H7 (cell line): Measurements from ENCODE around the gene DRAP1. TPM values are rescaled to one million over a fixed set of nuclear protein-coding genes. Genes with fewer than 3 reads are reported as not detected.

Experiments used
- DNase-seq: peaks from one replicate; pipeline ENCODE4 v3.0.0; 2012
- H3K27me3 ChIP-seq: 2 replicates; pipeline ENCODE4 v1.6.0; 2011; ENCODE audit warnings: mild to moderate bottlenecking, low read length; ENCODE audit not compliant: control insufficient read depth, insufficient read depth
- H3K36me3 ChIP-seq: replicated peaks from 2 replicates; pipeline ENCODE4 v1.5.1; 2011; ENCODE audit warnings: low read length; ENCODE audit not compliant: control insufficient read depth, insufficient read depth
- H3K4me3 ChIP-seq: 2 replicates; pipeline ENCODE4 v1.5.1; 2011; ENCODE audit warnings: low read depth, mild to moderate bottlenecking, control low read depth, low read length, moderate library complexity; ENCODE audit not compliant: insufficient read depth
- total RNA-seq: library from RNA; depleted of rRNA; stranded (reverse); fragments of >200 nt; shearing (Covaris generic); gene quantifications from 2 replicates; pipeline ENCODE4 v1.2.3, GENCODE V29; 2014

The DRAP1 gene
- total RNA-seq, 1 experiment from 2014 or later: 97.5 TPM

DNA sequence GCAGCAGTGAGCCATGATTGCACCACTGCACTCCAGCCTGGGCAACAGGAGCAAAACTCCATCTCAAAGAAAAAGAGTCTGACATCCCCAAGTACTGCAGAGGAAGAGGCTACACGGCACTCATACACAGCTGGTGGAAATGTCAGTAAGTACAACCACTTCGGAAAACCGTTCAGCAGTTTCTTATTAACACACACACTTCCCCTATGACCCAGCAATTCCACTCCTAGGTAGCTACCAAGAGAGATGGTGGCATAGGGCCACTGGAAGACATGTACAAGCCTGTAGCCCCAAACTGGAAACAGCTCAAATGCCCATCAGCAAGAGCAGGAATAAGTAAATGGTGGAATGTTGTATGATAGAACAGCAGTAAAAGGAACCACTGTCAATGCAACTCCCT lies 3.3 kb downstream of the DRAP1 start:
- Histone ChIP-seq H3K36me3 (no peaks in the 10 kb centered on the region; the same call in none of the 2 replicates), H3K4me3 (no peak overlapping the region), H3K27me3 (no peaks in the 10 kb centered on the region)
- no peak for DNase-seq

GRCh38 chr11:65925397-65925796 lies 6.2 kb downstream of the DRAP1 start:
- no peak for DNase-seq
- Histone ChIP-seq H3K4me3 (no peak overlapping the region), H3K27me3 (no peaks in the 10 kb centered on the region), H3K36me3 (no peaks in the 10 kb centered on the region; the same call in none of the 2 replicates)

DNA sequence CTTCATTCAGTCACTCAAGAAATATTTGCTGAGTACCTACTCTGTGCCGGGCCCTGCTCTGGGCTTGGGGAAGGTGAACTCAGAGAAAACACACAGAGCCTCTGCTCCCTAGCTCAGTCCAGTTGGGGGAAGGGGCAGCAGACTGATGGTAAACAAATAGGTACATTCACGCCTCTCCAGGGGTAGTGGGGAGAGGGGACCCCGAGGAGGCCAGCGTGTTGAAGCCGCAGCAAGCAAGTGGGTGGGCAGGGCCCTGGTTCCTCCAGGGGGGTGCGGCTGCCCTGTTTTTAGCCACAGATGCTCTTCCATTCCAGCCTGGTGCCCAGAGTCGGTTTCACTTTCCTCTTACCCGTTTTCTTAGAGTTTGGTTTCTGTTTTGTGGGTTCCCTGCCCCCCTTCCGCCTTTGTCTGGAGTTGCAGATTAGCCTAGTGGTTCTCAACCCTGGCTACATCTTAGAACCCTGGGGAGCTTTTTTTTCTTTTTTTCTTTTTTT lies 8.7 kb downstream of the DRAP1 start:
- Histone ChIP-seq H3K4me3 (no peak overlapping the region), H3K27me3 (no peaks in the 10 kb centered on the region), H3K36me3 (no peaks in the 10 kb centered on the region)
- DNase-seq: peak; percentile 62

DNA sequence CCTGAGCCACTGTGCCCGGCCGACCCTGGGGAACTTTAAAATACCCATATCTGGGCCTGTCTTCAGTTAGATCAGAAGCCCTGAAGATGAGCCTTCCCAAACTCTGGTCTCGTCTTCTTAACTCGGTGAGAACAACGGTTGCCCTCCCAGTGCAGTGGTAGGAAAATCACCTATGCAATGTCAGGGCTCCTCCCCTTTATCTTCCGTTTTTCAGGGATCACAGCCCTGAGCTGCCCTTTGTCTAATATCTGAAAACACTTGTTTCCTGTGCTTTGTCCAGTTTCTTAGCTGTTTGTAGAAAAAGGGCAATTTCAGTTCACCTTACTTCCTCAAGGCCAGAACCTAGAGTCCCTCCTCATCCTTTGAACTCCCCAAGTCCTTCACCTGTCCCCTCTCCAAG lies 9.4 kb downstream of the DRAP1 start:
- no peaks in the 10 kb centered on the region for H3K27me3 ChIP-seq
- H3K4me3 ChIP-seq: no peak overlapping the region
- no peaks in the 10 kb centered on the region for H3K36me3 ChIP-seq
- DNase-seq: no peak

DNA sequence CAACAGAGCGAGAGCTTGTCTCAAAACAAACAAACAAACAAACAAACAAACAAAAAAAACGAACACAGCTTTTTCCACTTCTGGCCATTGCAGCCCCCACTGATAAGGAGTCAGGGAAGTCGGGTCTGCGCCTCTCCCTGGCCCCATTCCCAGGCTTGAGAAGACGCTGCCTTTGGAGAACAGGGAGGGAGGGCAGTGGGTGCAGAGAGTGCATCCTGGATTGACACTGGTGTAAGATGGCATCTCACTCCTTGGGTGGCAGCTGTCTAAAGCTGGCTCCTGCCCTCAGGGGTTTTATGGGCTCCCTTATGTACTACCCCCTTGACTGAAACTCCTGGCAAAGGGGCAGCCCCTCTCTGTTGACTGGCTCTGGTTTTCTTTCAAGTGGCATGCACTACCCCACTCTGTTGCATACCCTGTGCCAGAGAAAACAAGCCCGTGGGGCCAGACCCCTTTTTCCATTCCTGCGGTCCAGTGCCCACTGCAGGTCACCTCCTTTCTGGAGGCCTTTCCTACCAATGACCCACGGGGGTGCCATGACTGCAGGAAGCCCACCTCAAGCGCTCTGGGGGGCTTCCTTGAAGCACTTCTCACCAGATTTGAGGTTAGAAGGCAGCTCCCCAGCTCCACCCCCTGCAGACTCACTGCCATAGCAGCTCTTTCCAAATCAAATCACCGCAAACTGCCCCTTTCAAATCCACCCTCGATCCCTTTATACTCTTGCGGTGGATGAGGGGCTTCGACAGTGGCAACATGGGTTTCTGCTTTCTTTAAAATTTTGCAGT lies 12.7 kb downstream of the DRAP1 start:
- peak; percentile 60 for DNase-seq
- Histone ChIP-seq H3K36me3 (no peaks in the 10 kb centered on the region), H3K4me3 (no peak overlapping the region), H3K27me3 (no peaks in the 10 kb centered on the region)

GRCh38 chr11:65932558-65932919 lies 13.3 kb downstream of the DRAP1 start:
- peak; percentile 72 for DNase-seq
- H3K27me3 ChIP-seq: no peaks in the 10 kb centered on the region
- H3K4me3 ChIP-seq: no peak overlapping the region
- no peaks in the 10 kb centered on the region for H3K36me3 ChIP-seq

DNA sequence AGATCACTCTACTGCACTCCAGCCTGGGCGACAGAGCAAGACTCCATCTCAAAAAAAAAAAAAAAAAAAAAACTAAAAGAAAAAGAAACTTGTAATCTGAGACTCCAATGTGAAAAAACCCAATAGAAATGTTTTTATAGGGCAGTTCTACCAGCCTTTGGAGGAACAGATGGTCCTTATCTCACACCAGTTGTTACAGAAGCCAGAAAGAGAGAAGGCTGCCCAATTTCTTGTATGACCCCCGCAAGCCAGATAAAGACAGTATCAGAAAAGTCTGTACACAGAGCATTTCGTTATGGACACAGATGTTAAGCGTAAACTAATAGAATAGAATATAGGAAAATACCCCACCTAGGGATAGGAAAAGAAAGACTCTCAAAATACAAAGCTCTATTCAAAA lies 14.8 kb downstream of the DRAP1 start:
- Histone ChIP-seq H3K4me3 (no peak overlapping the region), H3K36me3 (no peaks in the 10 kb centered on the region), H3K27me3 (no peaks in the 10 kb centered on the region)
- DNase-seq: no peak

DNA sequence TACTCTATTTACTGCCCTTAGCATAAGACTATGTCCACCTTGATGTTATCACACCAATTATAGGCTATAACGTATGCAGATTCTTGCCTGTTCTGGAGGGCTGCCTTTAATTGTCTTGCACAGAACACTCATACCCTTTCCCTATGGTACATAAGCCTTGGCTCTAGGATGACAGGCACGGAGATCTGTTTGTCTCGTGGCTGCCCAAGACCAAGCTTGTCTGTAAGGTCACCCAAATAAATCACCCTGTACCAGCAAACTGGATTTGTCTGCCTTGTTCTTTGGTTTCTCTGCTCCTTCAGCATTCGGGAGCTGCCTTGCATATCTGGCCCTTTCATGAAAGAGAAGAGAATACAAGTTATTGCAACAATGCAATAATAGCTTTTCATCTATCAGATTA lies 18.5 kb downstream of the DRAP1 start:
- Histone ChIP-seq H3K27me3 (no peaks in the 10 kb centered on the region; the same call in 1 of the 2 replicates), H3K36me3 (no peaks in the 10 kb centered on the region), H3K4me3 (no peak overlapping the region)
- no peak for DNase-seq

DNA sequence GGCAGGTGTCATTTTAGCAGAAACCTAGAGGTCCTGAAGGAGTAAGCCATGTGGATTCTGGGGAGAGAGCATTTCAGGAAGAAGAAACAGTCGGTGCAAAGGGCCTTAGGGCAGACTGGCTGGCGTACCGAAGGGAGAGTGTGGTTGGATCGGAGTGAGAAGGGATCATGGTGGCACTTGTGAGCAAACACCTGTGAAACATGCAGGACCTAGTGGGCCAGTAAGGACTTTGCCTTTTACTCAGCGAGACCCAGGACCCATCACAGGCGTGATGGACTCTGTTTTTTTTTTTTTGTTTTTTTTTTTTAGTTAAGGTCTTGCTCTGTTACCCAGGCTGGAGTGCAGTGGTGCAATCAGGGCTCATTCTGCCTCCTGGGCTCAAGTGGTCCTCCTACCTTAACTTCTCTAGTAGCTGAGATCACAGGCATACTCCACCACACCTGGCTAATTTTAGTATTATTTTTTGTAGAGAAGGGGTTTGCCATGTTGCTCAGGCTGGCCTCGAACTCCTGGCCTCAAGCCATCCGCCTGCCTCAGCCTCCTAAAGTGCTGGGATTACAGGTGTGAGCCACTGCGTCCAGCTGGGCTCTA lies 22.6 kb downstream of the DRAP1 start:
- H3K27me3 ChIP-seq: no peaks in the 10 kb centered on the region; the same call in 1 of the 2 replicates
- no peak for DNase-seq
- no peaks in the 10 kb centered on the region for H3K36me3 ChIP-seq
- no peak overlapping the region for H3K4me3 ChIP-seq

DNA sequence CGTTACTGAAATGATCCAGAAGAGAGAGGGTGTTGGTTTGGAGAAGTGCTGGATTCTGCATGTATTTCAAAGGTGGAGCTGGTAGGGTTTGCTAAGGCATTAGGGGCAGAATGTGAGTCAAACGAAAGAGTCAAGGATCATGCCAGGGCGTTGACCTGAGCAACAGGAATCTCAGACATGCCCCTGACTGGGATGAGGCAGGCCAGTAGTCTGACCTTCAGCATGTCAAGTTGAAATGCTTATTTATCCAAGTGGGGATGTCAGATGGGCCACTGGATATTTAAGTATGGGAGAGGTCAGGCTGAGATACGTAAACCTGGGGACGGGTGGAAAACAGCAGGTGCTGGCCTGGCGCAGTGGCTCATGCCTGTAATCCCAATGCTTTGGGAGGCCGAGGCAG lies 23.3 kb downstream of the DRAP1 start:
- no peak for DNase-seq
- no peaks in the 10 kb centered on the region for H3K36me3 ChIP-seq
- H3K4me3 ChIP-seq: no peak overlapping the region
- no peaks in the 10 kb centered on the region; the same call in 1 of the 2 replicates for H3K27me3 ChIP-seq

GRCh38 chr11:65944191-65944590 lies 25.0 kb downstream of the DRAP1 start:
- no peaks in the 10 kb centered on the region for H3K36me3 ChIP-seq
- no peaks in the 10 kb centered on the region; the same call in 1 of the 2 replicates for H3K27me3 ChIP-seq
- no peak for DNase-seq
- no peak overlapping the region for H3K4me3 ChIP-seq

- Histone ChIP-seq H3K27me3 (no peaks in the 10 kb centered on the region; the same call in 1 of the 2 replicates), H3K4me3 (no peak overlapping the region), H3K36me3 (no peaks in the 10 kb centered on the region)
- DNase-seq: no peak
Measured at GRCh38 chr11:65944767-65945166, 25.5 kb downstream of the DRAP1 start.

DNA sequence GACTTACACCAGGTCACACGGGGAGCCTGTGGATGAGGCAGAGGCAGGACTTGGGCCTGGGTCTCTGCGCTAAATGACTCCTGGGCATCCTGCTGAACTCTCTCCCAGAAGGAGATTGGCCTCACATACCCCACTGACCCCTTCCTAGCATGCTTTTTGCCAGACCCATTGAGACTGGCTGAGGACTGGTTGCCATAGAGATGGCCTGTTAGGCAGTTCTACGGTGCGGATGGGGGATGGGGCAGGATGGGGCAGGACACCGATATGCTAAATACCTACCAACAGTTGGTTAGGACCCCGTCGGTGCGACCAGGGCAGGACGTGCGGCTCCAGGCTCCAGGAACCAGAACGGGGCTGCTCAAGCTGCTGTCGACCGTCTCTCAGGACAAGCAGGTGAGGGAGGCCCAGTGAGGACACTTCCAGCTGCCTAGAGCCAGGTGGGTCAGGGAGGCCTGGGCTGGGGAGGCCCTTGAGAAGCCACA lies 26.2 kb downstream of the DRAP1 start, which contains the start of gene TSGA10IP:
Gene TSGA10IP, plus strand, starts transcription at position 51 of the 482 bp plus-strand sequence. Its CDS starts 196 bp downstream, at position 247.
- H3K36me3 ChIP-seq: no peaks in the 10 kb centered on the region
- no peaks in the 10 kb centered on the region; the same call in 1 of the 2 replicates for H3K27me3 ChIP-seq
- peak within 1 kb of the TSS; percentile 12; the same call in 1 of the 2 replicates for H3K4me3 ChIP-seq
- peak; percentile 93 for DNase-seq

DNA sequence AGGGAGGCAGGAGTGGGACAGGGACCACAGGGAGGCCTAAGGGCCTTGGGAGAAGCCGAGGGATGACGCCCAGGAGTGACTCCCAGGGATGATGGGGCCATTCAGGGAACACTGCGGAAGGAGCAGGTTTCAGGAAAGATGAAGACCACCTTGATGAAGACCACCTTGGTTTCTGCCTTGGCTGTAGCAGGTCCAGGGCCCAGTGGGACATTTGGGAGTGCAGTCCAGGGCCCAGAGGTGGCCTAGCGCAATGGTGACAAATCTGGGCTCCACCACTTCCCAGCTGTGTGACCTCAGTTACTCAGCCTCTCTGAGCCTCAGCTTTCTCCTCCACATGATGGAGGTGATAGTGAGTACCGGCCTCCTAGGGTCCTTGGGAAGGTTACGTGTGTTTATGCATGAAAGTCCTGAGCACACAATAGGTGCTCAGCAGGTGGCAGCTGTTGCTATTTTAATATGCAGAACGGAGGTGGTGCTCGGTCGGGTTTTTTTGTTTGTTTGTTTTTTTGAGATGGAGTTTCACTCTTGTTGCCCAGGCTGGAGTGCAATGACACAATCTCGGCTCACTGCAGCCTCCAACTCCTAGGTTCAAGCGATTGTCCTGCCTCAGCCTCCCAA lies 26.8 kb downstream of the DRAP1 start:
- peak overlapping the region; percentile 12; the same call in 1 of the 2 replicates for H3K4me3 ChIP-seq
- DNase-seq: peak; percentile 80
- H3K27me3 ChIP-seq: no peaks in the 10 kb centered on the region; the same call in 1 of the 2 replicates
- no peaks in the 10 kb centered on the region for H3K36me3 ChIP-seq
